ENCODE measurements around the gene PIPOX.

Gene PIPOX

DNA sequence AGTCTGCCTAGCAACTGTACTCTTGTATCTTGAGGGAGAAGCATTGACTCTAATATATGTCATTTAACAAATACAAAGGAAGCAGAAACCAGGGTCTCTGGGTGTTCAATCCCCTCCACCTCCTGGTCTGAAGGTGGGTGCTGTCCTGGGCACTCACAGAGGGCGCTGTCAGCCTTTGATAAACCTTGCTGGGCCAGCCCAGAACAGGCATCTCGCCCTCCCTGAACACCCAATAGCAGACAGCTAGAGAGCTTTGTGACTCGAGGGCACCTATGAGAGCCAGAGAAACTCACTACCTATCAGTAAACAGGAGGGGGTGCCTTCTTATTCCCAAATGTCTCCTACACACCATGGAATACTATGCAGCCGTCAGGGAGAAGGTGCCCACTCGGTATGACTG is 6.4 kb upstream of the PIPOX start:
- Mint-ChIP-seq H3K27me3 (ENCODE audit: low read depth) (peaks cover 42% of the 10 kb centered on the region), H3K4me1 (ENCODE audit: low read depth) (no peaks in the 10 kb centered on the region), H3K27ac (no peak overlapping the region), H3K9me3 (peaks cover 9% of the 10 kb centered on the region), H3K4me3 (no peak overlapping the region), H3K36me3 (ENCODE audit: low read depth) (no peaks in the 10 kb centered on the region)

DNA sequence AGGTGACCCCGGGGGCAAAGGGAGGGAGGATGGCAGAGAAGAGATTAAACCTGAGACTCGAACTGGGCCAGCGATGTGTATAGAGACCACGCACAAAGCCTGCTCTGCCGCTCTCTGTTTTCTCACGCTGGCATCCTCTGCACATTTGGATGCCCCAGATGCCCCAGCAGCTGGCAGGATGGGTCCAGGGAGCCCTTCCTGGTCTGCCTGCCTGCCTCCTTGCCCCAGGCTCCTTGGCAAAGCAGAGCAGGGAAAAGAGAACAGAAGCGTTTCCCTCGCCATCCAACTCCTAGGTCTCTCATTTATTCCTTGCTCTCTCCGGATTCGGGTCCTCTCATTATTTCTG is 5.2 kb upstream of the PIPOX start:
- Mint-ChIP-seq H3K36me3 (ENCODE audit: low read depth) (no peaks in the 10 kb centered on the region), H3K4me3 (no peak overlapping the region), H3K9me3 (peaks cover 9% of the 10 kb centered on the region), H3K4me1 (ENCODE audit: low read depth) (no peaks in the 10 kb centered on the region), H3K27ac (no peak overlapping the region), H3K27me3 (ENCODE audit: low read depth) (peaks cover 31% of the 10 kb centered on the region)

DNA sequence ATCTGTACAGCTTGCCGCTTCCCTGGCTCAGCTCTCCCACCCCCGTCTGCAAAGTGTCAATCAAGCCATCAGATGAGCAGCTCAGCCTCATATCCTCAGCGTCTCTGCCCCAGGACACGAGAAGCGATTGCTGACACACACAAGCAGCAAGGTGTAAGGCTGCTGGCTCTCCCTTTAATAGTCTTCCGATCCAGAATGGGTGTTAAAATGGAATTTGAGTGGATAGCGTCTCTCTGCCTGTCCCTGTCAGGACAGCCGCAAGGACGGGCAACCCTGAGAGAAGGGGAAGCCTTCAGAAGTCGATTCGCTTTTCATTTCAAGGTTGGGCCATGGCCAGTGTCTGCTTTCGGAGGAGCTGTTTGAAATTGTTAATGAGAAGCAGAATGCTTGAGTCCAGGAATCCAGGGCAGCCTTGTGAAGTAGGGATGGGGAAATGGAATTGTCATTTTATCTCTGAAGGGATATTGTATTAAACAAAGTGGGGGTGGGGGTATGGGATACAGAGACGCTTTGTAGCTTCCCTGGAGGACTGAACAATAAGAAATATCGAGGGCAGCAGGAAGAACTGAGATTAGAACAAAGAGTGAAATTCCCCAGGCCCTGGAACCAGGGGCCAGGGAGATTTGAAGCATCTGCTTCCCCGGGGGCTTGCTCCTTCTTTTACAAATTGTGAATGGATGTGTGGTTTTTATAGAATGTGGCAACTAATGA is 4.7 kb upstream of the PIPOX start:
- peaks cover 26% of the 10 kb centered on the region for H3K27me3 Mint-ChIP-seq (ENCODE audit: low read depth)
- no peak overlapping the region for H3K4me3 Mint-ChIP-seq
- no peak overlapping the region for H3K27ac Mint-ChIP-seq
- no peaks in the 10 kb centered on the region for H3K36me3 Mint-ChIP-seq (ENCODE audit: low read depth)
- peaks cover 9% of the 10 kb centered on the region for H3K9me3 Mint-ChIP-seq
- no peaks in the 10 kb centered on the region for H3K4me1 Mint-ChIP-seq (ENCODE audit: low read depth)

DNA sequence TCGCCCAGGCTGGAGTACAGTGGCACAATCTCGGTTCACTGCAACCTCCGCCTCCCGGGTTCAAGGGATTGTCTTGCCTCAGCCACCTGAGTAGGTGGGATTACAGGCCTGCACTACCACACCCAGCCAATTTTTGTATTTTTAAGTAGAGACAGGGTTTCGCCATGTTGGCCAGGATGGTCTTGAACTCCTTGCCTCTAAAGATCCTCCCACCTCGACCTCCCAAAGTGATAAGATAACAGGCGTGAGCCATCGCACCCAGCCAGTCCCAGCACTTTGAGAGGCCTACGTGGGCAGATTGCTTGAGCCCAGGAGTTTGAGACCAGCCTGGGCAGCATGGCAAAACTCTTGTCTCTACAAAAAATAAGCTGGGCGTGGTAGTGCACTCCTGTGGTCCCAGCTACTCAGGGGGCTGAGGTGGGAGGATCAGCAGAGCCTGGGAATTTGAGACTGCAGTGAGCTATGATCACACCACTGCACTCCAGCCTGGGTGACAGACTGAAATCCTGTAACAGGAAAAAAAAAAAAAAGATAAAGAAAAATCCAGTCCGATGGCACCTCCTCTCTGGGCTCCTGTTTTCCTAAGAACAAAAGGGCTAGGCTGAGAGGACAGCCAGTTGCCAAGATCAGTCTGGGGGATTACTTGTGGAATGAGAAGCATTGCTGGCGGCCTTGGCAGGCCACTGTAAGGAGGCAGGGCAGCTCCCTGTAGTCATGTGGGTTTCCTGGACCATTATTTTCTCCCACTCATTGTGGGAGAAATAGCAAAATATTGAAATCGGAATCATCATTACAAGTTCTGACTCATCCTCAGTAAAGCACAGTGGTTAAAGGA is 3.0 kb upstream of the PIPOX start:
- Mint-ChIP-seq H3K27ac (no peak overlapping the region), H3K27me3 (ENCODE audit: low read depth) (peaks cover 15% of the 10 kb centered on the region), H3K9me3 (peaks cover 3% of the 10 kb centered on the region), H3K4me3 (no peak overlapping the region), H3K4me1 (ENCODE audit: low read depth) (peaks cover 3% of the 10 kb centered on the region), H3K36me3 (ENCODE audit: low read depth) (no peaks in the 10 kb centered on the region)

DNA sequence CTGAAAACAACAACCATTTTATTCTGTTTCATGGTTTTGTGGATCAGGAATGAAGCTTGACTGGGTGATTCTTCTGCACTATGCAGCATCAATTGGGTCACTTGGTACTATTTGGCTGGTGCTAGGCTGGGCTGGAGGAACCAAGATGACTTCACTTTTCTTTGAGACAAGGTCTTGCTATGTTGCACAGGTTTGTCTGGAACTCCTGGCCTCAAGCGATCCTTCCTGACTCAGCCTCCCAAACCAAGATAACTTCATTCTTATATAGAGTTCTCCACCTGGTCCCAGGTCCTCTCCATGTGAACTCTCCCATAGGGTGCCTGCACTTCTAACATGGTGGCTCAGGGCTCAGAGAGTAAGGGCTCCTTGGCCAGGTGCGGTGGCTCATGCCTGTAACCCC is 1.9 kb upstream of the PIPOX start:
- no peak overlapping the region for H3K4me3 Mint-ChIP-seq
- no peak overlapping the region for H3K27ac Mint-ChIP-seq

DNA sequence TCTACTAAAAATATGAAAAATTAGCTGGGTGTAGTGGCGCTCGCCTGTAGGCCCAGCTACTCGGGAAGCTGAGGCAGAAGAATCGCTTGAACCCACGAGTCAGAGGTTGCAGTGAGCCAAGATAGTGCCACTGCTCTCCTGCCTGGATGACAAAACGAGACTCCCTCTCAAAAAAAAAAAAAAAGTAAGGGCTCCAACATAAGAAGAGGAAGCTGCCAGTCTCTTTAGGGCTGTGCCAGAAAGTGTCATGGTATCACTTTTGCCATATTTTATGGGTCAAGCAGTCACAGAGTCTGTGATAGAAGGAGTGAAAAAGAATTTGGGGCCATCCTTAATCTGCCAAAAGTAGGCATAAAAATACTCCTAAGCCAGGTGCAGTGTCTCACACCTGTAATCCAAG is 1.4 kb upstream of the PIPOX start:
- no peak overlapping the region for H3K4me3 Mint-ChIP-seq
- H3K27me3 Mint-ChIP-seq (ENCODE audit: low read depth): no peaks in the 10 kb centered on the region
- H3K36me3 Mint-ChIP-seq (ENCODE audit: low read depth): no peaks in the 10 kb centered on the region
- H3K27ac Mint-ChIP-seq: no peak overlapping the region
- H3K9me3 Mint-ChIP-seq: no peaks in the 10 kb centered on the region
- H3K4me1 Mint-ChIP-seq (ENCODE audit: low read depth): peaks cover 3% of the 10 kb centered on the region

More for the DNA sequence above, 1.9 kb upstream of the PIPOX start:
- Mint-ChIP-seq H3K4me1 (ENCODE audit: low read depth) (peaks cover 3% of the 10 kb centered on the region), H3K9me3 (no peaks in the 10 kb centered on the region), H3K27me3 (ENCODE audit: low read depth) (peaks cover 4% of the 10 kb centered on the region), H3K36me3 (ENCODE audit: low read depth) (no peaks in the 10 kb centered on the region)

DNA sequence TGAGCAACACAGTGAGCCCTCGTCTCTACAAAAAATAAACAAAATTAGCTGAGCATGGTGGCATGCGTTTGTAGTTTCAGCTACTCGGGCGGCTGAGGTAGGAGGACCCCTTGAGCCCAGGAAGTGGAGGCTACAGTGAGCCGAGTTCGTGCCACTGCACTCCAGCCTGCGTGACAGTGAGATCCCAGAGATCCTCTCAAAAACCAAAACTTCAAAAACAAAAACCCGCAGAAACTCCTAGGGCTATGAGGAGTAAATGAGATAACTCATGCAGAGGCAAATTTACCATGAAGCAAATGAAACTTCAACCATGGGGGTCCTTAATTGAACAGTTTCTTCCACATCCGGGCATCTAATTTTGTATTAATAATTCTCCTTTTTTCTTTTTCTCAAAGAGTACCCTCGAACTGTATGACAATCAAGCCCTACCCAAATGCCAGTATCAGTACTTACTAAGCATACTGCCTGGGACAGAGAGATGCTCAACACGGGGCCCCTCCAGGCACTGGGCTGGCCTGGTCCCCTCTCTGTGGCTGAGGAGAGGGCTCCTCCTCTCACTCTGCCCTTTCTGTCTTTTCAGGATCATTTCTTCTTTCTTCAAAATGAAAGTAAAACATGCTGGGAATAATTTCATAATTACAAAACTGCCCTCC is 789 bp upstream of the PIPOX start:
- H3K27me3 Mint-ChIP-seq (ENCODE audit: low read depth): no peaks in the 10 kb centered on the region
- H3K36me3 Mint-ChIP-seq (ENCODE audit: low read depth): no peaks in the 10 kb centered on the region
- no peak overlapping the region for H3K27ac Mint-ChIP-seq
- no peaks in the 10 kb centered on the region for H3K9me3 Mint-ChIP-seq
- peaks cover 3% of the 10 kb centered on the region for H3K4me1 Mint-ChIP-seq (ENCODE audit: low read depth)
- H3K4me3 Mint-ChIP-seq: no peak overlapping the region

DNA sequence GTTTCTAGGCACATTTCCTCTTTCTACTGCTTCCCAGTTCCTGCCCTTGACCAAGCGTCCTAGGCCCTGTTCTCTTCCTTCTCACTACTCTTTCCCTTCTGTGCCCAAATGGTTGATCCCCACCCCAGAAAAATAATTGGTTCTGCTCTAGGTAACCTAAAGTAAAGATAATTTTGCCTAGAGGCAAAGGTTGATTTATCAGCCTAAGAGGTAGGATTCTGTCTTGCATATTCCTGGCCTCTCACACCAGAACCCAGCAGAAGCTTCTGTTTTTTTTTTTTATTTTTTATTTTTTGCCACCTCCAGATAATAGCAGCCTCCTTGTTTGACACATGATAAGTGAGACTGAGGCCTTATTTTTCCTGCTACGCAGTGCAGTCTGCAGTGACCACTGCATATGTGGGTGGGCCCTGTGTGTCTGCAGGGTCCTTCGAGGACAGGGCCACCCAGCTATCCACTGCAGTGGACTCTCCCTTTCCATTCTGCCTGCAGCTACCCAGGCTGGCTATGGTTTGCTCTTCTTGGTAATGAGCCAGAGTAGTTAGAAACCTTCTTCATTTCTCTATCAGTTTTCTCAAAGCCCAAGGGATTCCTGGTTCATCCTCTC is 701 bp downstream of the PIPOX start:
- no peaks in the 10 kb centered on the region for H3K36me3 Mint-ChIP-seq (ENCODE audit: low read depth)
- no peak overlapping the region for H3K4me3 Mint-ChIP-seq
- H3K4me1 Mint-ChIP-seq (ENCODE audit: low read depth): peaks cover 3% of the 10 kb centered on the region
- no peaks in the 10 kb centered on the region for H3K27me3 Mint-ChIP-seq (ENCODE audit: low read depth)
- H3K9me3 Mint-ChIP-seq: no peaks in the 10 kb centered on the region
- no peak overlapping the region for H3K27ac Mint-ChIP-seq

DNA sequence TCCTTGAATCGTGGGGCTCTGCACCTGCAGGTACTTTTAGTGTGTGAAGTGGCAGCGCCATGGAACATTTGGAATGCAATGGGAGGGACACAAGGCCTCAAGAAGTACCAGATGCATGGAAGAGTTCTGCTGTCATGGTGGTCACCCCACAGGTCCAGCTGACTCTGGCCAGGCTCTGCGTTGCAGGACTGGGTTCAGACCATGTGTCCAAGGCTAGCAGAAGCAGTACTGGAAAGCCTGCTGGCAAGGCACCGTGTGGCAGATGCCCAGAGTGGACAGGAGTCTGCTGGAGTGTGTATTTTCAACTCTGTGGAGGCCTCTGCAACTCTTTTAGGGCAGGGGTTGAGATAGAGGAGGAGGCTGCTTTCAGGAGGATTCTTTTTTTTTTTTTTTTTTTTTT is 2.1 kb downstream of the PIPOX start:
- Mint-ChIP-seq H3K27me3 (ENCODE audit: low read depth) (peaks cover 8% of the 10 kb centered on the region), H3K36me3 (ENCODE audit: low read depth) (no peaks in the 10 kb centered on the region), H3K9me3 (no peaks in the 10 kb centered on the region), H3K4me3 (no peak overlapping the region), H3K4me1 (ENCODE audit: low read depth) (peaks cover 3% of the 10 kb centered on the region), H3K27ac (no peak overlapping the region)

DNA sequence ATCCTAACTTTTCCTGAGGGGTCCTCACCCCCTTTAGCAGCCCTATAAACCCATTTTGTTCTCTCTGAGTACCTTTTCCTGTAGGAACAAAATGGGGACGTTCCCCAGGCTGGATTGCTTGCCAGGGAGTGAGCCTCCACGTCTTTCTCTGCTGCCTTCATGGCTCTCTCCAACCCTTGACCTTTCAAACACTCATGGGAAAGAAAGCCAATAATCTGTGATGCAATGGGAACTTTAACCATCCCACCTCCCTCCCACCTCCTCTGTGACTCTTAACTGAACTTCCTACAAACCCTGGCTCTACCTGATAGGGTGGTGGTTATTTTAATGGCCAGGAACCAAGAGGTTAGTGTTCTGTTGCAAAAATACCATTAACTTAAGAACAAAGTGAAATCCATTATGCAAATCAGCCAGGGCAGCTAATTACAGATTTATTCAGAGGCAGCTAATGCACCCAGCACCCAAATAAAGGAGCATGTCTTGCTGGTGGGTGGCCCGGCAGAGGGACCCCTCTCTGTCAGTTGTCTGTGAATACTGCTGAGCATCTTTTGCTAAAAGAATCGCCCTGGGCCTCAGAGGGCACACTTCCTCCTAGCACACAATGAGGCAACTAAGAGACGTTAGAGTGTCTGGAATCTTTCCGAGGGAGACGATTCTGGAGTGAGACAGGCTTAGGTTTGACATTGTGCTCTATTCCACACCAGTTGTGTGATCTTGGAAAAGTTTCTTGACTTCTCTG is 3.0 kb downstream of the PIPOX start:
- no peak overlapping the region for H3K4me3 Mint-ChIP-seq
- peaks cover 8% of the 10 kb centered on the region for H3K27me3 Mint-ChIP-seq (ENCODE audit: low read depth)
- no peaks in the 10 kb centered on the region for H3K9me3 Mint-ChIP-seq
- peaks cover 3% of the 10 kb centered on the region for H3K4me1 Mint-ChIP-seq (ENCODE audit: low read depth)
- no peaks in the 10 kb centered on the region for H3K36me3 Mint-ChIP-seq (ENCODE audit: low read depth)
- H3K27ac Mint-ChIP-seq: no peak overlapping the region

DNA sequence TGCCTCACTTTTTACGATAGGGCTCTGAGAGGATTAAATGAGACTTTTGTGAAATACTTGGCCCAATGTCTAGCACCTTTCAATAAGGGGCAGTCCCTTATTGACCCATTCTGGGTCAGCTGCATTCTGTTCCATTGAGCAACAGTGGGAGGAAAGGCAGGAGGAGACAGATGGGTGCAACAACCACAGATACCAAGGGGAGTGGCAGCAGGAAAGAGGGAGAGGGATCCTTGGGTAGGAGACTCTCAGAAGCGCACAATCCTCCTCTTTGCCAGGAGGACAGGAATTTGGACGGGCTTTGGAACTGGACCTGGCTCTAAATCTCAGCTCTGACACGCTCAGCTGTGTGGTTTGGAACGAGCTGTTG is 3.5 kb downstream of the PIPOX start:
- Mint-ChIP-seq H3K9me3 (no peaks in the 10 kb centered on the region), H3K36me3 (ENCODE audit: low read depth) (no peaks in the 10 kb centered on the region), H3K4me1 (ENCODE audit: low read depth) (peaks cover 3% of the 10 kb centered on the region), H3K27ac (no peak overlapping the region), H3K4me3 (no peak overlapping the region), H3K27me3 (ENCODE audit: low read depth) (peaks cover 8% of the 10 kb centered on the region)

DNA sequence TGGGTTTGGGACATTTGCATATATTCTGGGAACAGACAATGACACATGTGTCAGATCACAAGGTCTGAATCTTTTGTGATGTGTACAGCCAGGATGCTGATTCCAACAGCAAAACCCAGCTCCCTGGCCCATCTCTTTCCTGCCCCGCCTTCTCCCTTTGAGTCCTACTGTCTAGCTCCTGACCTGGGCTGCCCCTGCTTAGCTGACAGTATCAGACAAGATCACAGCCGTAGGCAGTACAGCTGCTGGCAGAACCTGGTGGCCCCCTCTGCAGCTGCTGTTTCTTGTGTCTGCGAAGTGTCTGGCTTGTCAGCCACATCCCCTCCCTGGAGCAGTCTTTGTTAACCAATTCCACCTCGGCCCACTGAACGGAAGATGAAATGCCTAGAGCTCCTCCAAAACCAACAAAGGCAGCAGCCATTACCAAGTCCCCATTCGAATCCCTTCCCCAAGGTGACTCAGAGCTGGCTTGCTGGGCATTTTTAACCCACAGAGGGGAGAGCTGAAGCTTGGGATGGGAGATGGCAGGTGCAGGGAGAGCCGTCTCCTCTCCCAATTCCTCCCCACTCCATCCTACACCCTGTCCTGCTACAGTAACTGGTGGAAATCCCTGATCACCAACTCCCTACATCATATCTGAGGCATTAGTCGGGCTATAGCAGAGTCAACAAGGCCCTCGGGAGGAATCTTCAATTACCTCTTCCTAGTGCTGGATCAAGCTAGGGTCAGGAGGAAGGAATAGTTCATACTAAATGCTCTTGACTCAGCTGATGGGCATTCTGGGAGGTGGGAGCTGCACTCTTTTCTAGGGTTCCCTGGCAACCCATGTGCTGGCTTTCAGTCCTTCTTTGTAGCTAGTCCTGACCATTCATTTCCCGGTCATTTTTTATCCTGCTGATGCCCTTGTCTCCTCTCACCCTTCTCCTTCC is 5.8 kb downstream of the PIPOX start:
- Mint-ChIP-seq H3K27ac (no peak overlapping the region), H3K27me3 (ENCODE audit: low read depth) (peaks cover 8% of the 10 kb centered on the region), H3K4me3 (no peak overlapping the region), H3K9me3 (no peaks in the 10 kb centered on the region), H3K36me3 (ENCODE audit: low read depth) (no peaks in the 10 kb centered on the region), H3K4me1 (ENCODE audit: low read depth) (no peaks in the 10 kb centered on the region)

DNA sequence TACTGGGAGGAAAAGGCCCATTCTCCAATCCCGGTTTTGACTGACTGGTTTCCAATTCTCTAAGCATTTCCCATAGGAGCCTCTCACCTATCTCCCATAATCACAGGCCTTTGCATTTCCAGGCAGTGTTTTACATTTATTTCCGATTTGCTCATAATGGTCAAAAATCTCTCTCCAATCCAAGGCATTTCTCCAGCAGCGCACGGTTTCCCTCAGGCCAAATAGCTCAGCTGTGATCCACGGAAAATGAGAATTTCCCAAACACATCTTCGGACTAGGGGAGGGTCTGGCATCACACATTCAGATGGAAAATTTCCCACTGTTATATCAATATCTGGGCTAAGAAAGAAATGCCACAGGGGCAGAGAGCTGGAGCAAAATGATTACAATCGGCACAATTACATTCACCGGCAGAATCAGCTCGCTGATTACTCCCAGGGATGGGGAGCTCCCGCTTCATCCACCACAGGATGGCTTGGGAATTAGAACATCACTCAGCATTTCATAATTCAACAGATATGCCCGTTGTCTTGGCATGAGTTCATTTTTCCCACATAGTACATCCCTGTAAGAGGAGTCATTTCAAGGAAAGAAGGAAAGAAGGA is 6.7 kb downstream of the PIPOX start:
- Mint-ChIP-seq H3K4me3 (no peak overlapping the region), H3K27me3 (ENCODE audit: low read depth) (peaks cover 8% of the 10 kb centered on the region), H3K9me3 (no peaks in the 10 kb centered on the region)

More for the DNA sequence above, 6.7 kb downstream of the PIPOX start:
- Mint-ChIP-seq H3K4me1 (ENCODE audit: low read depth) (no peaks in the 10 kb centered on the region), H3K36me3 (ENCODE audit: low read depth) (no peaks in the 10 kb centered on the region), H3K27ac (no peak overlapping the region)
